Measurements from ENCODE around the gene DIAPH1.
A peak's percentile ranks its signal among the peaks of the same experiment; 100 is the strongest.

GRCh38 chr5:141478321-141478945 is 140.4 kb downstream of the DIAPH1 start:
- TF ChIP-seq CTCF (conservative IDR thresholded peaks at IDR 0.05) (peak; percentile 86), ZFX (IDR thresholded peaks at IDR 0.05) (no peak)

All from C4-2B (cell line).